GM10266 (cell line): Measurements from ENCODE around the gene SFT2D1.

Source experiments
- DNase-seq: peaks from one replicate; pipeline ENCODE4 v3.0.0; 2012; ENCODE audit errors: extremely low spot score
- CTCF ChIP-seq: IDR thresholded peaks from 2 replicates; pipeline ENCODE4 v1.5.1; 2012; ENCODE audit warnings: mild to moderate bottlenecking, low read depth; ENCODE audit not compliant: control insufficient read depth, insufficient read depth; ENCODE audit errors: missing control alignments

SFT2D1 gene

DNA sequence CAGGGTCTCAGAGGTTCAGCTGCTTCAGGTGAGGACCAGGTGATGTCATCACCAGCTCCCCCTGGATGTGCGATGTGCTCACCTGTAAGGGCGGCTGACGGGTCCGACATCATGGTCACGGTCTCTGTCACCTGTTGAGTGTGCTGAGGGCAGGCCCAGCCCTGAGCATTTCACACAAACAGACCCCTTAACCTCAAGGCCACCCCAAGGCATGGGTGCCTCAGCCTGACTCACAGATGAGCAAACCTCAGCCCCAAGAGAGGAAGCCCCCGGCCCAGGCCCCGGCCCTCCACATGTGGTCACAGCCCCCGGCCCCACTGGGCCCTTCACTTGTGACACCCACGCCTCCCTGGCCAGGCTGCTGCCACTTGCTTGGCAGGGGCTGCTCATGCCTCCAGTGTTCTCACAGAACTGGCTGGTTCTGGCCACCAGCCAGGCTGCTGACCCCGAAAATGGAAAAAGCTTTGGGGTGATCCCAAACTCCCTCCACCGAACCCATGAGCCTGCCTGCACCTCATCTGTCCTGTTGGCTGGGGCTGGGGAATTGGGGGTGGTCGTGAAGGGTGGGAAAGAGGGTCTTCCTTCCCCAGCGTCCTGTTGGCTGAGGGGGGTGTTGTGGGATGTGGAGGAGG is 67.5 kb downstream of the SFT2D1 start:
- no peak for DNase-seq
- TF ChIP-seq CTCF: no peak

DNA sequence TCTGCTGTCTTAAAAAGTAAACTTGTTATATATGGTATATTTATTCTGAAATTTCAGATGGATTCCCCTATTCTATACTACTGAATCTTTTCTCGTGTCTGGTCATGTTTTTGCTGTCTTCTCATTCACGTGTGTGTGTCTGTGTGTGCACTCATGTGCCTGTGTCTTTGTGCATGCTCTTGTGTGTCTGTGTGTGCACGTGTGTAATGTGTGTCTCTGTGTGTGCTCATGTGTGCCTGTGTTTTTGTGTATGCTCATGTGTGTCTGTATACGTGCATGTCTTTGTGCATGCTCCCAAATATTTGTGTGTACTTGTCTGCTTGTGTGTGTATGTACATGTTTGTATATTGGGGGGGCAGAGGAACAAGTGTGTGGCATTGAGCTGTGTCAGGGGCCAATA is 68.2 kb downstream of the SFT2D1 start:
- no peak for DNase-seq
- TF ChIP-seq CTCF: no peak

- no peak for DNase-seq
- TF ChIP-seq CTCF: no peak
These were observed 71.0 kb downstream of the SFT2D1 start for GRCh38 chr6:166271376-166271765.

GRCh38 chr6:166270706-166271375 is 71.5 kb downstream of the SFT2D1 start:
- no peak for DNase-seq

More at GRCh38 chr6:166270706-166271375, 71.5 kb downstream of the SFT2D1 start:
- no peak for TF ChIP-seq CTCF
